Progenitor cell of endocrine pancreas (in vitro differentiated cells): ENCODE data around the gene FAM53A. TPM values are rescaled to one million over a fixed set of nuclear protein-coding genes. Genes with fewer than 3 reads are reported as not detected.

ENCODE experiments used
- DNase-seq: peaks from one replicate; pipeline ENCODE4 v3.0.0; 2021; ENCODE audit warnings: low spot score; ENCODE audit not compliant: unreplicated experiment
- H3K27ac Mint-ChIP-seq: 2 replicates; pipeline ENCODE4 v1.8.0; 2021; ENCODE audit warnings: mild to moderate bottlenecking, moderate library complexity, mixed read lengths
- H3K27me3 Mint-ChIP-seq: 2 replicates; pipeline ENCODE4 v1.8.0; 2021; ENCODE audit warnings: mixed read lengths
- H3K36me3 Mint-ChIP-seq: 2 replicates; pipeline ENCODE4 v1.8.0; 2022; ENCODE audit warnings: mixed read lengths; ENCODE audit not compliant: insufficient read depth
- H3K4me1 Mint-ChIP-seq: 2 replicates; pipeline ENCODE4 v1.8.0; 2021; ENCODE audit warnings: low read depth, mixed read lengths
- H3K4me3 Mint-ChIP-seq: 2 replicates; pipeline ENCODE4 v1.8.0; 2021; ENCODE audit warnings: low read depth, mild to moderate bottlenecking, moderate library complexity, mixed read lengths
- H3K9me3 Mint-ChIP-seq: 2 replicates; pipeline ENCODE4 v1.8.0; 2021; ENCODE audit warnings: low read depth, mixed read lengths
- total RNA-seq: library from RNA; stranded (reverse); gene quantifications from 2 replicates; pipeline ENCODE4 v1.2.1, GENCODE V29; 2021
- TF ChIP-seq, protein P1 (sequence below): fragments of 200-600 bp; sonication (generic); IDR thresholded peaks from one replicate; pipeline ENCODE4 v1.5.0; 2021; ENCODE audit warnings: antibody characterized with exemption, mild to moderate bottlenecking; ENCODE audit not compliant: unreplicated experiment

FAM53A gene
- total RNA-seq, 1 donor from 2014 or later, result 3.0 TPM

DNA sequence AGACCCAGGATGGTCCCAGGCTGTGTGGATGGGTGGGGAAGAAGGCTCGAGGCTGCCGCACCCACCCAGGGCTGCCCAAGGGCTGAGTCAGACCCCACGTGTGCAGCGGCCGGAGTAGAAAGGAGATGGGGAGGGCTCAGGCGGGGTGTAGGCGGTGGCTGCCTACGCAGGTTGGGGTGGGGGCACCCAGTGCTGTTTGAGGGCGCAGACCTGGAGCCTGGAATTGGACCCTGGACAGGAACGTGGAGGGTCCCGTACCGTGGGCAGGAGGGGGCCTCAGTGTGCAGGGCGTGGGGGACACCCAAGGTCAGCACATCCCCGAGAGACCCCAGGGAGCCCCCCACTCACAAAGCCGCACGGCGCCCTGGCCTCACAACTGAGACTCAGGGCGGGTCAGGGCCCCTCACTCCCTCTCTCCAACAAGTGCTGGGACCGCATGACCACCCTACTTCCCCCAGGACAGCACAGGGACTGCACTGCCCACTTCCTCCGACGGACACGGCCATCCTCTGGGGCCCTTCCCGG, 79.9 kb downstream of the FAM53A start:
- no peaks in the 10 kb centered on the region for H3K9me3 Mint-ChIP-seq
- H3K27ac Mint-ChIP-seq, result no peak overlapping the region
- H3K27me3 Mint-ChIP-seq, result peaks cover 3% of the 10 kb centered on the region
- no peak overlapping the region for H3K4me3 Mint-ChIP-seq
- peaks cover 2% of the 10 kb centered on the region for H3K4me1 Mint-ChIP-seq
- no peak for DNase-seq
- no peaks in the 10 kb centered on the region for H3K36me3 Mint-ChIP-seq
- TF ChIP-seq, protein P1, sequence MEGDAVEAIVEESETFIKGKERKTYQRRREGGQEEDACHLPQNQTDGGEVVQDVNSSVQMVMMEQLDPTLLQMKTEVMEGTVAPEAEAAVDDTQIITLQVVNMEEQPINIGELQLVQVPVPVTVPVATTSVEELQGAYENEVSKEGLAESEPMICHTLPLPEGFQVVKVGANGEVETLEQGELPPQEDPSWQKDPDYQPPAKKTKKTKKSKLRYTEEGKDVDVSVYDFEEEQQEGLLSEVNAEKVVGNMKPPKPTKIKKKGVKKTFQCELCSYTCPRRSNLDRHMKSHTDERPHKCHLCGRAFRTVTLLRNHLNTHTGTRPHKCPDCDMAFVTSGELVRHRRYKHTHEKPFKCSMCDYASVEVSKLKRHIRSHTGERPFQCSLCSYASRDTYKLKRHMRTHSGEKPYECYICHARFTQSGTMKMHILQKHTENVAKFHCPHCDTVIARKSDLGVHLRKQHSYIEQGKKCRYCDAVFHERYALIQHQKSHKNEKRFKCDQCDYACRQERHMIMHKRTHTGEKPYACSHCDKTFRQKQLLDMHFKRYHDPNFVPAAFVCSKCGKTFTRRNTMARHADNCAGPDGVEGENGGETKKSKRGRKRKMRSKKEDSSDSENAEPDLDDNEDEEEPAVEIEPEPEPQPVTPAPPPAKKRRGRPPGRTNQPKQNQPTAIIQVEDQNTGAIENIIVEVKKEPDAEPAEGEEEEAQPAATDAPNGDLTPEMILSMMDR, result no peak

DNA sequence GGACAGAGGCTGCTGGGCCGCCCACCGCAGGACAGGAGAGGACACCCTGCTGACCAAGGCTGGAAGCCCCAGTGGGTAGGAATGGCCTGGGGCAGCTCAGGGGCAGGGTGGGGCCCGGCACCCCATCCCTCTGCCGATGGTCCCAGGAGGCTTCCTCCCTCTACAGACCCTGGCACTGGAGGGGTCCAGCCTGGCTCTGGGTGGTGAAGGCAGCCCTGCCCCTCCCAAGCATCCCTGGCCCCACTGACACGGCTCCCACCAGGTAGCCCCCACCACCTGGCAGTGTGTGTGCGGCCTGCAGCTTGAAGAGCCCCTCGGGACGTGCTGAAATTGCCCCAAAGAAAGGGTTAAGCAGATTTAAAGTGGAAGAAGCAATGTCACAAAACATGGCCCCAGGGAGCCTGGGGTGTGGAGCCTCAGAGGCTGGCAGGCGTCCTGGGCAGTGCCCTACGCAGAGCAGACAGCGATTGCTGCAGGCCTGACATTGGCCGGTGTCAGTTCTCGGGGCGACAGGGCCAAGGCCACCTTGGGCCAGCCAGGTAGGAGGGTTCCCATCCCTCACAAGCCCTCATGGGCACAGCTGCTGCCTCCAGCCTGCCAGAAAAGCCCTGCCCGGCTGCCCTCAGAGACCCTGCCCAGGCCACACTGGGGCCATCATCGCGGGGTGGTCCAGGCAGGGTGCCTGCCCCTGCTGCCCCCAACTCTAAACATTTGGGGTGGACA, 80.5 kb downstream of the FAM53A start:
- H3K4me1 Mint-ChIP-seq, result peaks cover 2% of the 10 kb centered on the region
- H3K36me3 Mint-ChIP-seq, result no peaks in the 10 kb centered on the region
- H3K27me3 Mint-ChIP-seq, result peaks cover 3% of the 10 kb centered on the region
- DNase-seq, result no peak
- no peak overlapping the region for H3K4me3 Mint-ChIP-seq
- H3K9me3 Mint-ChIP-seq, result no peaks in the 10 kb centered on the region
- TF ChIP-seq, protein P1, result no peak
- no peak overlapping the region for H3K27ac Mint-ChIP-seq

DNA sequence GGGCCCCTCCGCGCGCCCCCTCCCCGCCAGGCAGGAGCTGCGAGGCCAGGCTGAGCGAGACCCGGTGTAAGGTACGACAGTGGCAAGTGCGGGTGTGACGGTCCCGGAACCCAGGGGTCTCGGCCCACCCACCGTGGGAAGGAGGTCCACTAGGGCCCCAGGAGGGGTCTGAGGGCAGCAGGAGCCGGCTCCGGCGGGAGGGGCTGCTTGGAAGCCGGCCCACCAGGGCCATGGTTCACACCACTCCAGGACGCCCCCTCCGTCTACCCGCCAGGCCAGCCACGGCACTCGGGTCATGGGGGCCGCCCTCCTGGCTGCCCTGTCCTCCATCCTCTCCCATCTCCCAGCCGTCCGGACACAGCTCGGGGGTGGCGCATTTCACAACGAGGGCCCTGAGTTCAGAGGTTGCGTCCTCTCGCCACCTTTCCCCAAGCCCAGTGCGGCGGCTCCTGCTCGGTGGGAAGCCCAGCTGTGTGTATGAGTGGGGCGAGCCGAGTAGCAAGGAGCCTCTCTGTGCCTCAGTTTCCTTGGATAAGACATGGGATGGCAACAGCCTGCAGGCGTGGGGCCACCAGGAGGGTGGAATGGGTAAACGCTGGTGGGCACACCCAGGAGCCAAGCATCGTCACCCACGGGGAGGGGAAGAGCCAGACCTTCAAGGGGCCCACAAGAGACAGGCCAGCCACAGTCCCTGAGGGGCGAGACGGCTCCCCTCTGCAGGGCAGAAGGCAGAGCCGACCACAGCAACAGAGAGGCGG, 81.3 kb downstream of the FAM53A start:
- no peaks in the 10 kb centered on the region for H3K36me3 Mint-ChIP-seq
- DNase-seq, result no peak
- no peak overlapping the region for H3K27ac Mint-ChIP-seq
- H3K4me1 Mint-ChIP-seq, result peaks cover 2% of the 10 kb centered on the region
- H3K9me3 Mint-ChIP-seq, result no peaks in the 10 kb centered on the region
- H3K27me3 Mint-ChIP-seq, result peaks cover 3% of the 10 kb centered on the region
- no peak overlapping the region for H3K4me3 Mint-ChIP-seq
- TF ChIP-seq, protein P1, result no peak

DNA sequence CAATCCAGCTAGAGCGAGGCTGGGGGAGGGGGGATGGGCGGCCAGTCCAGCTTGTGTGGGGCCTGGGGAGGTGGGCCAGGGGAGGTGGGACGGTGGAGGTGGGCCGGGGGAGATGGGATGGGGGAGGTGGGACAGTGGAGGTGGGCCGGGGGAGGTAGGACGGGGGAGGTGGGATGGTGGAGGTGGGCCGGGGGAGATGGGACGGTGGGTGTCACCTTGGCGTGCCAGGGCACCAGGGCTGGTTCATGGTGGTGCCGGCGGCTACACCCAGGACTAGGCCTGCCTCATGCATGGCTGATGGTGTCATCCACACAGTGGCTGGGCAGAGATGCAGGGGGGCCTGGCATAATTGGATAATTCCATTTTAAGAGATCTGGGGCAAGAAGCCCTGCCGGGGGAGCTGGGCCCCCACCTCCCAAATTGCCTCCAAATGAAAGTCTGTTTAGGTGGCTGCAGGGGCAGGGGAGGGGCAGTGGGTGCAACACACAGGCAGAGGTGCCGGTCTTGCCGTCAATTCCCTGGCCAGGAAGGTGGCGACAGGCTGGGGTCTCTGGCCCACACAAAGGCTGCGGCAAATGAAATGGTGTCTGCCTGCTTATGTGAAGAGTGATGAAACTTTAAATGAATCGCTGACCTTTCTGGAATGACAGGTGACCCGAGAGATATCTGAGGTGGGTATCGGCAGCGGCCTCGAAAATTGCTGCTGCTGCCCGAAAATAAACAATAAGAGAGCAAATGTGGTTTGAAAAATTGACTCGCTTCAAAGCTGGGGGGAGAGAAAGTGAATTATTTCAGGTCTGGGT, 82.1 kb downstream of the FAM53A start:
- H3K9me3 Mint-ChIP-seq, result no peaks in the 10 kb centered on the region
- H3K4me1 Mint-ChIP-seq, result peaks cover 2% of the 10 kb centered on the region
- H3K4me3 Mint-ChIP-seq, result no peak overlapping the region
- TF ChIP-seq, protein P1, result no peak
- no peak for DNase-seq
- H3K27ac Mint-ChIP-seq, result no peak overlapping the region
- no peaks in the 10 kb centered on the region for H3K36me3 Mint-ChIP-seq
- peaks cover 3% of the 10 kb centered on the region for H3K27me3 Mint-ChIP-seq

DNA sequence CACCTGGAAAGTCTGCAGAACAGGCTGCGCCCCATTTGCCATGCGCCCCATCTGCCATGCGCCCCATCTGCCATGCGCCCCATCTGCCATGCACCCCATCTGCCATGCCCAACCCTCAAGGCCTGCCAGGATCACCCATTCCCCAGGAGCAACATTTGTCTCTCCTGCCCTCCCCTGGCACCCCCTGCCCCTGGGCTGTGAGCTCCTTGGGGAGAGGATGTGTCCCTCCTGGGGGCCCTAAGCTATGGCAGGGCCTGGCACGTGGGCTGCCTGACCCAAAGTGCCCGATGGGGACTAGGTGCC, 82.6 kb downstream of the FAM53A start:
- DNase-seq, result no peak
- TF ChIP-seq, protein P1, result no peak
- H3K4me3 Mint-ChIP-seq, result no peak overlapping the region
- no peak overlapping the region for H3K27ac Mint-ChIP-seq
- H3K27me3 Mint-ChIP-seq, result peaks cover 3% of the 10 kb centered on the region
- no peaks in the 10 kb centered on the region for H3K36me3 Mint-ChIP-seq
- peaks cover 2% of the 10 kb centered on the region for H3K4me1 Mint-ChIP-seq
- no peaks in the 10 kb centered on the region for H3K9me3 Mint-ChIP-seq
